Smooth muscle cell (in vitro differentiated cells): ENCODE results near the gene KAZN. TPM values are rescaled to one million over a fixed set of nuclear protein-coding genes. Genes with fewer than 3 reads are reported as not detected.

Experiments used
- DNase-seq: peaks from one replicate; lab custom pipeline; 2025; ENCODE audit not compliant: unreplicated experiment; lab: John Stamatoyannopoulos, UW
- H2AFZ ChIP-seq: fragments of 200-600 bp; sonication (generic); 2 replicates; pipeline ENCODE4 v1.6.0; 2016; ENCODE audit warnings: antibody characterized with exemption, low read depth, mild to moderate bottlenecking
- H3F3A ChIP-seq: fragments of 200-600 bp; sonication (generic); 2 replicates; pipeline ENCODE4 v1.6.0; 2017; ENCODE audit warnings: antibody characterized with exemption, low read depth
- H3K27ac ChIP-seq: fragments of 200-600 bp; sonication (generic); 2 replicates; pipeline ENCODE4 v1.5.1; 2016; ENCODE audit warnings: low read depth, mild to moderate bottlenecking
- H3K27me3 ChIP-seq: fragments of 200-600 bp; sonication (generic); 2 replicates; pipeline ENCODE4 v1.6.1; 2016; ENCODE audit warnings: low read depth, mild to moderate bottlenecking
- H3K36me3 ChIP-seq: fragments of 200-600 bp; sonication (generic); 2 replicates; pipeline ENCODE4 v1.5.1; 2016; ENCODE audit warnings: low read depth
- H3K4me1 ChIP-seq: fragments of 200-600 bp; sonication (generic); 2 replicates; pipeline ENCODE4 v1.5.1; 2016; ENCODE audit warnings: low read depth
- H3K4me2 ChIP-seq: fragments of 200-600 bp; sonication (generic); 2 replicates; pipeline ENCODE4 v1.6.0; 2016; ENCODE audit warnings: mild to moderate bottlenecking
- H3K4me3 ChIP-seq: fragments of 200-600 bp; sonication (generic); 2 replicates; pipeline ENCODE4 v1.5.1; 2016; ENCODE audit warnings: mild to moderate bottlenecking
- H3K79me2 ChIP-seq: fragments of 200-600 bp; sonication (generic); 2 replicates; pipeline ENCODE4 v1.6.0; 2016; ENCODE audit warnings: low read depth, mild to moderate bottlenecking
- H3K9ac ChIP-seq: fragments of 200-600 bp; sonication (generic); 2 replicates; pipeline ENCODE4 v1.6.0; 2016; ENCODE audit warnings: low read depth
- H3K9me3 ChIP-seq: fragments of 200-600 bp; sonication (generic); replicated peaks from 2 replicates; pipeline ENCODE4 v1.5.1; 2016; ENCODE audit warnings: low read depth
- H4K20me1 ChIP-seq: fragments of 200-600 bp; sonication (generic); 2 replicates; pipeline ENCODE4 v1.6.0; 2016; ENCODE audit warnings: low read depth
- CTCF ChIP-seq: fragments of 200-600 bp; sonication (generic); IDR thresholded peaks from 2 replicates; pipeline ENCODE4 v1.5.1; 2017; ENCODE audit warnings: borderline replicate concordance, mild to moderate bottlenecking, antibody characterized with exemption; ENCODE audit not compliant: insufficient read depth, poor library complexity, severe bottlenecking
- WGBS: methylation state at CpG from one replicate; pipeline ENCODE4 v1.1.7; 2016; ENCODE audit warnings: low lambda C conversion rate; 5-methylcytosine and 5-hydroxymethylcytosine counted together
- polyA plus RNA-seq: library from polyadenylated mRNA; unstranded; fragments of >200 nt; fragmentation: Nextera tagmentation; extraction: Ambion mirVana; gene quantifications from 2 replicates; pipeline ENCODE4 v1.2.1, GENCODE V29; 2016
- total RNA-seq: library from RNA; depleted of rRNA; stranded (reverse); fragments of >200 nt; gene quantifications from 2 replicates; pipeline ENCODE4 v1.2.3, GENCODE V29; 2014

The KAZN gene
- total and polyA plus RNA-seq, 2 experiments from 2014 or later = 6.3 to 8.2 TPM

- Histone ChIP-seq H2AFZ (no peak overlapping the region), H3K27ac (no peak overlapping the region), H3K36me3 (no peaks in the 10 kb centered on the region), H3F3A (no peaks in the 10 kb centered on the region), H3K4me2 (no peak overlapping the region), H4K20me1 (no peaks in the 10 kb centered on the region), H3K4me1 (no peaks in the 10 kb centered on the region), H3K4me3 (no peak overlapping the region), H3K9ac (no peak overlapping the region), H3K27me3 (no peaks in the 10 kb centered on the region), H3K9me3 (peaks cover 3% of the 10 kb centered on the region), H3K79me2 (no peaks in the 10 kb centered on the region)
- no peak for DNase-seq
- no peak for TF ChIP-seq CTCF
- 82% methylated on average over 4 of the region's 4 CpGs for WGBS
These were observed 243.9 kb downstream of the KAZN start for GRCh38 chr1:14842361-14842760.

- no peak for DNase-seq
- Histone ChIP-seq H3K9ac (no peak overlapping the region), H3K27me3 (no peaks in the 10 kb centered on the region), H3K4me3 (no peak overlapping the region), H4K20me1 (no peaks in the 10 kb centered on the region), H3K79me2 (no peaks in the 10 kb centered on the region), H2AFZ (no peak overlapping the region), H3K4me2 (no peak overlapping the region), H3K9me3 (peaks cover 3% of the 10 kb centered on the region), H3F3A (no peaks in the 10 kb centered on the region), H3K36me3 (no peaks in the 10 kb centered on the region), H3K4me1 (no peaks in the 10 kb centered on the region), H3K27ac (no peak overlapping the region)
- no peak for TF ChIP-seq CTCF
- WGBS = 80% methylated on average over 2 of the region's 2 CpGs
These were observed 244.4 kb downstream of the KAZN start for GRCh38 chr1:14842891-14843290.

GRCh38 chr1:14843525-14843924 is 245.0 kb downstream of the KAZN start:
- no peak overlapping the region for H3K9ac ChIP-seq
- TF ChIP-seq CTCF = no peak
- H3K27ac ChIP-seq = no peak overlapping the region
- DNase-seq = no peak
- 87% methylated on average over 6 of the region's 6 CpGs for WGBS
- H3K27me3 ChIP-seq = no peaks in the 10 kb centered on the region
- no peaks in the 10 kb centered on the region for H3K36me3 ChIP-seq
- no peaks in the 10 kb centered on the region for H3K79me2 ChIP-seq
- H2AFZ ChIP-seq = no peak overlapping the region
- H3K9me3 ChIP-seq = peaks cover 3% of the 10 kb centered on the region
- no peak overlapping the region for H3K4me2 ChIP-seq
- no peaks in the 10 kb centered on the region for H3F3A ChIP-seq
- no peak overlapping the region for H3K4me3 ChIP-seq
- no peaks in the 10 kb centered on the region for H3K4me1 ChIP-seq
- no peaks in the 10 kb centered on the region for H4K20me1 ChIP-seq

GRCh38 chr1:14844356-14844755 is 245.9 kb downstream of the KAZN start:
- H3K9me3 ChIP-seq = peaks cover 3% of the 10 kb centered on the region
- no peak overlapping the region for H3K9ac ChIP-seq
- H3K27me3 ChIP-seq = no peaks in the 10 kb centered on the region
- no peaks in the 10 kb centered on the region for H4K20me1 ChIP-seq
- no peaks in the 10 kb centered on the region for H3K36me3 ChIP-seq
- WGBS = 96% methylated on average over 2 of the region's 2 CpGs
- H3K27ac ChIP-seq = no peak overlapping the region
- H3K4me1 ChIP-seq = no peaks in the 10 kb centered on the region
- H3F3A ChIP-seq = no peaks in the 10 kb centered on the region
- TF ChIP-seq CTCF = no peak
- H3K4me2 ChIP-seq = no peak overlapping the region
- no peaks in the 10 kb centered on the region for H3K79me2 ChIP-seq
- no peak overlapping the region for H2AFZ ChIP-seq
- no peak overlapping the region for H3K4me3 ChIP-seq
- DNase-seq = no peak
